ENCODE results near the gene MTHFS. TPM values are rescaled to one million over a fixed set of nuclear protein-coding genes. Genes with fewer than 3 reads are reported as not detected.
A peak's percentile ranks its signal among the peaks of the same experiment; 100 is the strongest.
"Not testable (repeated sequence)": the region's sequence is repeated elsewhere in the genome, so short reads cannot be mapped to it uniquely, and the experiment has no call there.

The MTHFS gene
- total RNA-seq, 3 donors from 2014 or later (not counting 1 experiment from before 2014, with no cell fraction given) = 7.0 to 10.8 (median 10.5) TPM

GRCh38 chr15:79904271-79904670 lies 7.5 kb upstream of the MTHFS start:
- Histone ChIP-seq H3K9me3 (ENCODE audit: control insufficient read depth, insufficient read depth, low read length) (peaks cover under 1% of the 10 kb centered on the region), H3K4me1 (ENCODE audit: control insufficient read depth, insufficient read depth, low read length) (no peaks in the 10 kb centered on the region), H3K36me3 (ENCODE audit: control insufficient read depth, insufficient read depth, low read length) (no peaks in the 10 kb centered on the region), H3K4me3 (ENCODE audit: low read length) (no peak overlapping the region), H3K27me3 (ENCODE audit: control insufficient read depth, insufficient read depth, low read length) (no peaks in the 10 kb centered on the region), H3K27ac (ENCODE audit: low read length) (no peak overlapping the region)
- DNase-seq (no peak), ATAC-seq (no peak)
- intact Hi-C loops (cut with micrococcal nuclease) = no loop called here
- Mint-ChIP-seq H3K9me3 (no peaks in the 10 kb centered on the region), H3K27ac (no peak overlapping the region), H3K27me3 (ENCODE audit: low read depth in 2 of 2) (no peaks in the 10 kb centered on the region), H3K36me3 (no peaks in the 10 kb centered on the region), H3K4me3 (no peak overlapping the region), H3K4me1 (no peaks in the 10 kb centered on the region)
- TF ChIP-seq CTCF (IDR thresholded peaks at IDR 0.05) = no peak
- 98% methylated on average over 3 of the region's 4 CpGs for WGBS (ENCODE audit: insufficient coverage)

DNA sequence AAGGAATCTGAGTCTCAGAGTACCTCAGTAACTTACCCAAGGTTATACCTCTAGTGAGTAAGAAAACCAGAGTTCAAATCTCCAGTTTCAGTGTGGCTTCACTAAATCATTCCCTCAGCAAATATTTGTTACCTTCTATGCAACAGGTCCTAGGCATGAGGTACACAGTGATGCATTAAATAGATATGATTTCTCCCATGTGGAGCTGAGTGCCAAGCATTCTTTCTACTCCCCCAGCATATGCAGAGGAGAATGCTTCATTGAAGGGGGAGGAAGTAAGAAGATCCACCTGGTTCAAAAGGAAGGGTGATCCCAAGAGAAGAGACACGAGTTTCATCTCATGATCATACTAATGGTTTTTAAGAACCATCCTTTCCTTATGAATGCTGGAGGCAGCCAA lies 6.8 kb upstream of the MTHFS start:
- no peak overlapping the region for H3K27ac ChIP-seq (ENCODE audit: low read length)
- 100% methylated on average over 1 of the region's 1 CpG for WGBS (ENCODE audit: insufficient coverage)
- no peak overlapping the region for H3K27ac Mint-ChIP-seq
- DNase-seq (no peak), ATAC-seq (no peak)
- no peaks in the 10 kb centered on the region for H3K36me3 ChIP-seq (ENCODE audit: control insufficient read depth, insufficient read depth, low read length)
- H3K9me3 Mint-ChIP-seq = no peaks in the 10 kb centered on the region
- no peaks in the 10 kb centered on the region for H3K9me3 ChIP-seq (ENCODE audit: control insufficient read depth, insufficient read depth, low read length)
- no peak overlapping the region for H3K4me3 ChIP-seq (ENCODE audit: low read length)
- intact Hi-C loops (cut with micrococcal nuclease) = no loop called here
- H3K4me1 ChIP-seq (ENCODE audit: control insufficient read depth, insufficient read depth, low read length) = no peaks in the 10 kb centered on the region
- TF ChIP-seq CTCF (IDR thresholded peaks at IDR 0.05) = no peak
- no peaks in the 10 kb centered on the region for H3K27me3 ChIP-seq (ENCODE audit: control insufficient read depth, insufficient read depth, low read length)
- no peaks in the 10 kb centered on the region for H3K4me1 Mint-ChIP-seq
- H3K36me3 Mint-ChIP-seq = no peaks in the 10 kb centered on the region
- H3K4me3 Mint-ChIP-seq = no peak overlapping the region
- H3K27me3 Mint-ChIP-seq (ENCODE audit: low read depth in 2 of 2) = no peaks in the 10 kb centered on the region

DNA sequence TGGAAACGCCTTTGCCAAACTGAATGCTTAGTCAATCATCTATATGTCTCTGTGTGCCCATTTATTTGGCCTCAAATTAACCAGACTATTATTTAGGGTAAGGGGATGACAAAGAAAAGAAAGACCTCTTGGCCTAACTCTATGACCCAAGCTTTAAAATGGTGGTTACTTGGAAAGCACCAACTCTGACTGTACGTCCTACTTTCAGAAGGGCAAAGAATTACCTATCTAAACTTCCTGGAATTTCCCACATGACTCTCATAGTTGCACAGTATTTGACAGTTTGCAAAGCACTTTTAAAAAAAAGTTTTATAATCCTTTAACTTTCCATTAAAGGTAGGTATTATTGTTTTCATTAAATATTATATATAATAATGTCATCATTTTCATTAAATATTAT lies 6.3 kb upstream of the MTHFS start:
- Histone ChIP-seq H3K9me3 (ENCODE audit: control insufficient read depth, insufficient read depth, low read length) (no peaks in the 10 kb centered on the region), H3K4me3 (ENCODE audit: low read length) (no peak overlapping the region), H3K27ac (ENCODE audit: low read length) (no peak overlapping the region), H3K27me3 (ENCODE audit: control insufficient read depth, insufficient read depth, low read length) (no peaks in the 10 kb centered on the region), H3K36me3 (ENCODE audit: control insufficient read depth, insufficient read depth, low read length) (no peaks in the 10 kb centered on the region), H3K4me1 (ENCODE audit: control insufficient read depth, insufficient read depth, low read length) (peaks cover 3% of the 10 kb centered on the region)
- Mint-ChIP-seq H3K27me3 (ENCODE audit: low read depth in 2 of 2) (no peaks in the 10 kb centered on the region), H3K9me3 (no peaks in the 10 kb centered on the region), H3K4me1 (peaks cover 0 to 4% of the 10 kb centered on the region in 2 donors), H3K27ac (no peak overlapping the region), H3K36me3 (no peaks in the 10 kb centered on the region), H3K4me3 (no peak overlapping the region)
- DNase-seq (no peak), ATAC-seq (no peak)
- TF ChIP-seq CTCF (IDR thresholded peaks at IDR 0.05) = no peak
- 68% methylated on average over 2 of the region's 2 CpGs for WGBS (ENCODE audit: insufficient coverage)
- intact Hi-C loops (cut with micrococcal nuclease) = no loop called here

DNA sequence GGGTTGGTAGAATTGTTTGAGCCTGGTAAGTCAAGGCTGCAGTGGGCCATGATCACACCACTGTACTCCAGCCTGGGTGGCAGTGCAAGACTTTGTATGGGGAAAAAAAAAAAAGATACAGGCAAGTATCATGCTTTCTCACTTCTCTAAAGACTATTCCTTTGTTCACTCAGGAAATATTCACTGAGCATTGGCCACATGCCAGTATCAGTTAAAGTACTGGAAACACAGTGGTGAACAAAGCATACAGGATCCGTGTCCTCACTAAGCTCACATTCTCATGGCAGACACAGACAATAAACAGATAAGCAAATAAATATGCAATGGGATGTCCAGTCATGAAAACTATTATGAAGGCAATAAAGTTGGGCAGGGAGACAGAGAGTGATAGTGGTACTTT lies 5.1 kb upstream of the MTHFS start:
- 63% methylated on average over 1 of the region's 1 CpG for WGBS (ENCODE audit: insufficient coverage)
- no peak overlapping the region for H3K4me3 ChIP-seq (ENCODE audit: low read length)
- H3K4me3 Mint-ChIP-seq = no peak overlapping the region
- H3K4me1 ChIP-seq (ENCODE audit: control insufficient read depth, insufficient read depth, low read length) = peaks cover 11% of the 10 kb centered on the region
- TF ChIP-seq CTCF (IDR thresholded peaks at IDR 0.05) = no peak
- H3K27ac ChIP-seq (ENCODE audit: low read length) = no peak overlapping the region
- DNase-seq (no peak), ATAC-seq (no peak)
- H3K27me3 Mint-ChIP-seq (ENCODE audit: low read depth in 2 of 2) = no peaks in the 10 kb centered on the region
- no peaks in the 10 kb centered on the region for H3K9me3 ChIP-seq (ENCODE audit: control insufficient read depth, insufficient read depth, low read length)
- peaks cover 0 to 12% of the 10 kb centered on the region in 2 donors for H3K4me1 Mint-ChIP-seq
- no peaks in the 10 kb centered on the region for H3K36me3 ChIP-seq (ENCODE audit: control insufficient read depth, insufficient read depth, low read length)
- intact Hi-C loops (cut with micrococcal nuclease) = no loop called here
- no peaks in the 10 kb centered on the region for H3K9me3 Mint-ChIP-seq
- H3K27ac Mint-ChIP-seq = no peak overlapping the region
- H3K36me3 Mint-ChIP-seq = no peaks in the 10 kb centered on the region
- no peaks in the 10 kb centered on the region for H3K27me3 ChIP-seq (ENCODE audit: control insufficient read depth, insufficient read depth, low read length)

GRCh38 chr15:79900818-79901378 lies 4.1 kb upstream of the MTHFS start:
- H3K27ac ChIP-seq (ENCODE audit: low read length); H3K27me3 Mint-ChIP-seq (ENCODE audit: low read depth in 2 of 2); H3K27ac Mint-ChIP-seq; ATAC-seq; intact Hi-C loops (cut with micrococcal nuclease); H3K4me3 ChIP-seq (ENCODE audit: low read length); H3K4me3 Mint-ChIP-seq; H3K27me3 ChIP-seq (ENCODE audit: control insufficient read depth, insufficient read depth, low read length); H3K9me3 ChIP-seq (ENCODE audit: control insufficient read depth, insufficient read depth, low read length); H3K36me3 Mint-ChIP-seq; H3K9me3 Mint-ChIP-seq; H3K36me3 ChIP-seq (ENCODE audit: control insufficient read depth, insufficient read depth, low read length): not testable (repeated sequence)
- peak in 1 of 2 donors; percentile 28 for DNase-seq
- peaks cover 7 to 20% of the 10 kb centered on the region in 2 donors for H3K4me1 Mint-ChIP-seq
- H3K4me1 ChIP-seq (ENCODE audit: control insufficient read depth, insufficient read depth, low read length) = peaks cover 17% of the 10 kb centered on the region
- WGBS (ENCODE audit: insufficient coverage) = 83% methylated on average over 2 of the region's 4 CpGs
